PFSK-1 (cell line): Measurements from ENCODE around the gene PANK4.

ENCODE experiments used
- FOXP2 ChIP-seq: optimal IDR thresholded peaks from 2 replicates; pipeline ENCODE3; 2011; ENCODE audit warnings: borderline replicate concordance, control low read depth, inconsistent platforms; ENCODE audit not compliant: insufficient read depth; ENCODE audit errors: extremely low read length, extremely low read depth
- POLR2AphosphoS5 ChIP-seq: IDR thresholded peaks from 2 replicates; pipeline ENCODE4 v1.6.1; 2012; ENCODE audit warnings: low read depth, mild to moderate bottlenecking, control low read depth, low read length, moderate library complexity
- REST ChIP-seq, 2 experiments: IDR thresholded peaks; 2 replicates each; pipeline versions ENCODE4 v1.6.1 to v1.8.0; 2011 to 2012; ENCODE audit warnings: low read depth in 2 of 2, low read length in 2 of 2, control low read depth in 1 of 2, inconsistent platforms in 1 of 2, mild to moderate bottlenecking in 1 of 2, moderate library complexity in 1 of 2; ENCODE audit not compliant: insufficient read depth in 1 of 2
- SIN3A ChIP-seq: IDR thresholded peaks from 2 replicates; pipeline ENCODE4 v1.6.1; 2012; ENCODE audit warnings: mild to moderate bottlenecking, low read length, moderate library complexity, borderline replicate concordance; ENCODE audit not compliant: insufficient read depth
- TAF1 ChIP-seq: IDR thresholded peaks from 2 replicates; pipeline ENCODE4 v1.6.1; 2012; ENCODE audit warnings: low read length, control low read depth, borderline replicate concordance; ENCODE audit not compliant: insufficient read depth

PANK4 gene

DNA sequence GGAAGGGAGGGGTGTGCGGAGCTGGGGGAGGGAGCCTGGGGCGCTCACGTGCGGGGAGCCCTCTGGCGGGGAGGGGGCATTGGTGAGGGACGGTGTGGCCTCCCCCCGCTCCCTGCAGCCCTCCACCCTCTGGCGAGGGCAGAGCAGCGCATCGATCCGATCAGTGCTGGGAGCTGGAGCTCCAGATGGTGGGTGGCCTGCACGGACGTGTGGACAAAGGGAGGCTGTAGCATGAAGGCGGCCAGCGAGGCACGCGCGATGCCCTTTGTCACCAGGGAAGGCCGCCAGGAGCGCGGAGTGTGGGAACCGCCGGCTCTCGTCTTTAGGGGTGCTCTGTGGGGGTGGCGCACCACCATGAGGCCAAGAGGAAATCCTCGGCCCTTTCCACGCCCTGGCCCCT, 9.1 kb upstream of the PANK4 start:
- TF ChIP-seq REST (IDR thresholded peaks at IDR 0.05; ENCODE audit: insufficient read depth in 1 of 2, low read depth in 2 of 2, low read length in 2 of 2) = no peak
- TF ChIP-seq TAF1 = no peak
- no peak for TF ChIP-seq POLR2AphosphoS5
- no peak for TF ChIP-seq SIN3A
- TF ChIP-seq FOXP2 = no peak

- TF ChIP-seq REST (IDR thresholded peaks at IDR 0.05; ENCODE audit: insufficient read depth in 1 of 2, low read depth in 2 of 2, low read length in 2 of 2) (no peak), SIN3A (no peak), TAF1 (no peak), POLR2AphosphoS5 (no peak), FOXP2 (no peak)
These were observed 8.5 kb upstream of the PANK4 start for GRCh38 chr1:2534687-2535441.

DNA sequence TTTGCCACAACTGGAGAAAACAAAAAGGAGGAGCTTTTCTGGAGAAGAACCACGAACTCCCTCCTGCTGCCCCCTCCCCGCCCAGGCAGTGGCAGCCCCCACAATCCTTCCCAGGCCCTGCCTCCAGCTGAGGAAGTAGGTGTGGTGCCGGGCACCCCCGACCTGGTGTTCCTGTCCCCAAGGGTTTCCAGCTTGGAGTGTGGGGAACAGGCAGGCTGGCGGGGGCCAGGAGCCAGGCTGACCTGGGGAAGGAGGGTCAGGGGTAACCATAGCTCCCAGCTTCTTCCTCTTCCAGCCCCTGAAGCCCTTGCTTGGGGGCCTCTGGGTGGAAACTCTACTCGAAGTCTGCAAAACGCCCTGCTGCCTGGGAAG, 7.9 kb upstream of the PANK4 start:
- no peak for TF ChIP-seq POLR2AphosphoS5

DNA sequence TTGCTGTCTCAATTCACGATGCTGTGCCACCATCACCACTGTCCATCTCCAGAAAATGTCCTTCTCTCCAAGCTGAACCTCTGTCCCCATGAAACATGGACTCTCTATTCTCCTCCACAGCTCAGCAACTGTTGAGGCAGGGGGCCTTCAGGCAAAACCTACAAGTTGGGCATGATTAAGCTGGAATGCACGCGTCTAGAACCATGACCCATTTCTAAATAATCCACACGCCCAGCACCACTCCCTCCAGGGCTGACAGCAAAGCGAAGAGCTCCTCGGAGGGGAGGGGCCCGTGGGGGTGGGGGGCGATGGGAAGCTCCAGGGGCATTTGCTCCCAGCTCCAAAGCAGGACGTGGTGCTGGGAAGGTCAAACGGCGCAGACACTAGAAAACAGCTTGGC, 7.0 kb upstream of the PANK4 start:
- no peak for TF ChIP-seq FOXP2
- TF ChIP-seq POLR2AphosphoS5 = no peak
- TF ChIP-seq REST (IDR thresholded peaks at IDR 0.05; ENCODE audit: insufficient read depth in 1 of 2, low read depth in 2 of 2, low read length in 2 of 2) = no peak
- no peak for TF ChIP-seq TAF1
- no peak for TF ChIP-seq SIN3A

- TF ChIP-seq TAF1 (no peak), REST (IDR thresholded peaks at IDR 0.05; ENCODE audit: insufficient read depth in 1 of 2, low read depth in 2 of 2, low read length in 2 of 2) (no peak), POLR2AphosphoS5 (no peak), SIN3A (no peak), FOXP2 (no peak)
These were observed 6.2 kb upstream of the PANK4 start for GRCh38 chr1:2532485-2533160.
